Muscle layer of duodenum (tissue), 2 donors: ENCODE measurements around the gene OPCML.

ENCODE experiments used
- H3K27ac ChIP-seq: one replicate; pipeline ENCODE4 v1.7.0; 2013; ENCODE audit warnings: mild to moderate bottlenecking, low read length
- H3K27me3 ChIP-seq: one replicate; pipeline ENCODE4 v1.7.0; 2013; ENCODE audit warnings: low read depth, mild to moderate bottlenecking, control low read depth, low read length
- H3K36me3 ChIP-seq, 2 donors: one replicate each; pipeline ENCODE4 v1.7.0; 2013; ENCODE audit warnings: low read length in 2 of 2, control low read depth in 1 of 2, mild to moderate bottlenecking in 1 of 2; ENCODE audit not compliant: insufficient read depth in 2 of 2, control insufficient read depth in 1 of 2
- H3K4me1 ChIP-seq, 2 donors: one replicate each; pipeline ENCODE4 v1.7.0; 2013; ENCODE audit warnings: low read length in 2 of 2, mild to moderate bottlenecking in 2 of 2, control low read depth in 1 of 2, moderate library complexity in 1 of 2; ENCODE audit not compliant: insufficient read depth in 2 of 2, control insufficient read depth in 1 of 2
- H3K4me3 ChIP-seq, 2 donors: one replicate each; pipeline ENCODE4 v1.7.0; 2013; ENCODE audit warnings: low read length in 2 of 2, low read depth in 1 of 2, mild to moderate bottlenecking in 1 of 2
- H3K9me3 ChIP-seq, 2 donors: one replicate each; pipeline ENCODE4 v1.7.0; 2013; ENCODE audit warnings: low read length in 2 of 2, control low read depth in 1 of 2, mild to moderate bottlenecking in 1 of 2; ENCODE audit not compliant: control insufficient read depth in 1 of 2
- donor health status: healthy.

The OPCML gene

DNA sequence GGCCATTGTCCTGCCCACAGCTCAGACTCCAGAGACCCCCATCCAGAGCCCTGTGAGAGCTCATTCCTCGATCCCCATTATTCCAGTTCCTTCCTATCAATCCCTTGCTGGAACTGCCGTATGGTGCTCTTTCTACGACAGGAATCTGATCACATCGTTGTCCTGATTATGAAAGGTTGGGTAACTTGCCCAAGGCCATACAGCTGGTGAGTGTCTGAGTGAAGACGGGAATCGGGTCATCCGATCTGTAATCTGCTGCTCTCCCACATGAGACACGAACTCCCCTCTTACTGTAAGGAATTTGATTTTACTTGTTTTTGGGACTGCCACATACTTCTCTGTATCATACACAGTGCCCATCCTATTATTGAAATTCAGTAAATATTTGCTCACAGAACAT lies 149.1 kb downstream of the OPCML start:
- no peaks in the 10 kb centered on the region for H3K9me3 ChIP-seq
- H3K36me3 ChIP-seq, result no peaks in the 10 kb centered on the region
- H3K27me3 ChIP-seq, result no peaks in the 10 kb centered on the region
- H3K27ac ChIP-seq, result no peak overlapping the region
- no peaks in the 10 kb centered on the region for H3K4me1 ChIP-seq
- H3K4me3 ChIP-seq, result no peak overlapping the region

DNA sequence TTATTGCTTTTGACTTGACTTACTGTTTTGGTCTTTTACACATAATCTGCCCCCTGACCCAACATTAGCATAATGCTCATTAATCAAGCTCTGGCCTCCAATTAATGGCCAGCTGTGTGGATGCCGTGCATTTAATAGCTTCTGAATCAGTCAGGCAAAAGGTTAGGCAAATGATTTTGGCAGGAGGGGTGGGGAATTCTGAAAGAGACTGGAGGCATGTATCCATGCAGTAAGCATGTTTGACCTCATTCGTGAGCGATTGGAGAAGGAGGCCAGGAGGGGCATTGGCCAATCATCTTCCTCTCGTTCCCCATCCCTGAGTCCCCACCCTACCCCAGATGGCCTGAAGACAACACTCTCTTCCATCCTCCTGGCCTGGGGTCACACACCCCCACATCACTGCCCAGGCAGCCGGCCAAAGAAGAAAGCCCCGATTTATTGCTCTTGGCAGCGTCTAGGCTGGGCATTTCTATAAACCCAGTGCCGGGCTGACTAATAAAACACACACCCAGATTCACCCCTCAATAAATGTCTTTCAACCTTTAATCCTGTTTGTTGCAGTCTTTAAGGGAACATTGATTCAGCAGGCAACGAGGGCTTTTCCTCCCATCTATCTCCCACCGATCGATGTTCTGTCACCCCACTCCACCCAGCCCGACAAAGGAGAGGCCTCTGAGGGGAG lies 150.0 kb downstream of the OPCML start:
- Histone ChIP-seq H3K27me3 (no peaks in the 10 kb centered on the region), H3K9me3 (no peaks in the 10 kb centered on the region), H3K27ac (no peak overlapping the region), H3K4me3 (no peak overlapping the region), H3K36me3 (no peaks in the 10 kb centered on the region), H3K4me1 (no peaks in the 10 kb centered on the region)

DNA sequence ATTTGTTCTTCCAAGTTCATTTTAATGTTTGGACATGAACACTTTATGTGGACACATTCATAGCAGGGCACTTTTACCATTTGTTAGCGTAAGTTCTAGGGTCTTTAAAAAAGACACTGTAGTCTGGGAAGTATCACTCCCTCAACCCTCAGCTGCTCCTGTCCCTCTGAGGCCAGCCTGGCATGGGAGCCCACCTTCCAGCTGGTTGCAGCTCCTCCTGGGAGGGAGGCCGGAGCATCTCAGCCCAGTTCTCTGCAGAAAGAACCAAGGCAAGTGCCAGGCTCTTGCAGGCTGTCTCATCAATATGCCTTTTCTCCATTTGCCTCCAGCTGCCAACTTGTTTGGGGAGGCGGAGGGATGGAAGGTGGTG lies 150.6 kb downstream of the OPCML start:
- H3K27ac ChIP-seq, result no peak overlapping the region
- no peaks in the 10 kb centered on the region for H3K36me3 ChIP-seq
- no peaks in the 10 kb centered on the region for H3K9me3 ChIP-seq
- no peaks in the 10 kb centered on the region for H3K27me3 ChIP-seq
- H3K4me1 ChIP-seq, result no peaks in the 10 kb centered on the region
- H3K4me3 ChIP-seq, result no peak overlapping the region

DNA sequence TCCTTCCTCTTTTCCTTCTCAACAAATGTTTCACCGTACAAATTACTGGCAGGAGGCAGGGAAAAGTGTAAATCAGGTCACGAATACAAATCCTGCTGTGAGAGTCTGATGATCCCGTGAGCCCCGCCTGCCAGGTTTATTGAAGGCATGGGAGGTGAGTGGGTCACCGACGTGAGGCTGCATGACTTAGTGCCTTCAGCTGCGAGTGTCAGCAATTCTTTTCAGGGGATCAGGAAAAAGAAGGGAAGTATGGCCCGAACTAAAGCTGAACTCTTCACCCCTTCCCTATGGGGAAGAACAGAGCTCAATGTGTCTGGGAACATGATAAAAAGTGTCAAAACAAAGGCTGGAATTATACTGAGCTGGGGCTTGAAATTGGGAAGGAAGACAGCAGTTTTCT lies 166.2 kb downstream of the OPCML start:
- H3K36me3 ChIP-seq, result no peaks in the 10 kb centered on the region
- H3K9me3 ChIP-seq, result no peaks in the 10 kb centered on the region
- H3K4me1 ChIP-seq, result no peaks in the 10 kb centered on the region
- no peak overlapping the region for H3K4me3 ChIP-seq
- no peak overlapping the region for H3K27ac ChIP-seq
- H3K27me3 ChIP-seq, result no peaks in the 10 kb centered on the region

DNA sequence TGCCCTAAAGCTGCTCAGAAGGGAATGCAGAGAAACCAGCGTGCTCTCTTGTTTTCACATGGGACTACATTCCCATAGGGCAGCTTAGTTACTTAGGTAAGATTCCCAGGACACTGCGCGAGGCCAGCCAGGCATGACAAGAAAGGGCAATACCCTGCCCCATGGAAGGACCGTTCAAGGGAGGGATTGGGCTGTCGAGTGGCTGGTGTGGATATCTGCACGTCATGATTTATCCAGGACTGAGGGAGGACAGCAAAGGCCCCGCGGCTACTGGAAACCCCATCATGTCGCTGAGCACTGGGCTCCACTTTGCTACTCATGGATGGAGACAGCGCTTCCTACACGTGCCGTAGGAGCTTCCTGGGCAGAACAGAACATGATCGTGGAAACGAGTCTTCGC lies 169.4 kb downstream of the OPCML start:
- H3K36me3 ChIP-seq, result no peaks in the 10 kb centered on the region
- no peak overlapping the region for H3K27ac ChIP-seq
- H3K9me3 ChIP-seq, result no peaks in the 10 kb centered on the region
- H3K4me1 ChIP-seq, result no peaks in the 10 kb centered on the region
- no peaks in the 10 kb centered on the region for H3K27me3 ChIP-seq
- H3K4me3 ChIP-seq, result no peak overlapping the region

DNA sequence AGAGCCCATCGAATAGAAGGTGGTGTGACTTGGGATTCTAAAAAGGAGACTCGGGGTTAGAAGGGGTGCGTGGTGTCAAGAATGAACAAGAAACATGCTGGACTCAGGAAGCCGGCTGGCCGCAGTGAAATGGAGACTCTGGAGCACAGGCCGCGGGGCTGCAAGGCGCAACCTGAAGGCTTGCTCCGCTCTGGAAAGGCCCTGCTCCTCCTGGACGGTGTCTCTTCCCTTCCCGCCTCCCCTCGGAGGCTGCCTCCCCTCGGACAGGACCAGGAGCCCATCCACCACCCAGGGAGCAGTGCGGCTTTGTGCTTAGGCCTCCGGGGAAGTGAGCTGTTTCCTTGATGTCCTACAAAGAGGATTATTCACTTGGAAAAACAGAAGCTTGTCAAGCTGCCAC lies 170.1 kb downstream of the OPCML start:
- no peaks in the 10 kb centered on the region for H3K9me3 ChIP-seq
- H3K4me3 ChIP-seq, result no peak overlapping the region
- H3K36me3 ChIP-seq, result no peaks in the 10 kb centered on the region
- no peaks in the 10 kb centered on the region for H3K4me1 ChIP-seq
- no peaks in the 10 kb centered on the region for H3K27me3 ChIP-seq
- no peak overlapping the region for H3K27ac ChIP-seq

DNA sequence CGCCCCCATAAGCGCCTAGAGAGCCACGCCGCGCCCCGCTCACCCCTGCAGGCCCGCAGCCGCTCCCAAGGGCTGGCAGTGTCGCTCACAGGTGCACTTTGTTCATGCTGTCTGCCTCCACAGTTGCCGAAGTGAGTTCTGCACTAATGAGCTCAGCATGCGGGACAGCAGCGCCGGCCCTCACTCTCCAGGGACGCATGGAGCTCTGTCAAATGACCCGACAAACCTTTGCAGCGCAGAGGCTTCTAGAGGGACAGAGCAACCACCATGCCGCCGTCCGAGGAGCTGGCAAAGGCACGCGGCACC lies 170.7 kb downstream of the OPCML start:
- Histone ChIP-seq H3K9me3 (no peaks in the 10 kb centered on the region), H3K36me3 (no peaks in the 10 kb centered on the region), H3K27me3 (no peaks in the 10 kb centered on the region), H3K4me3 (no peak overlapping the region), H3K27ac (no peak overlapping the region), H3K4me1 (no peaks in the 10 kb centered on the region)

DNA sequence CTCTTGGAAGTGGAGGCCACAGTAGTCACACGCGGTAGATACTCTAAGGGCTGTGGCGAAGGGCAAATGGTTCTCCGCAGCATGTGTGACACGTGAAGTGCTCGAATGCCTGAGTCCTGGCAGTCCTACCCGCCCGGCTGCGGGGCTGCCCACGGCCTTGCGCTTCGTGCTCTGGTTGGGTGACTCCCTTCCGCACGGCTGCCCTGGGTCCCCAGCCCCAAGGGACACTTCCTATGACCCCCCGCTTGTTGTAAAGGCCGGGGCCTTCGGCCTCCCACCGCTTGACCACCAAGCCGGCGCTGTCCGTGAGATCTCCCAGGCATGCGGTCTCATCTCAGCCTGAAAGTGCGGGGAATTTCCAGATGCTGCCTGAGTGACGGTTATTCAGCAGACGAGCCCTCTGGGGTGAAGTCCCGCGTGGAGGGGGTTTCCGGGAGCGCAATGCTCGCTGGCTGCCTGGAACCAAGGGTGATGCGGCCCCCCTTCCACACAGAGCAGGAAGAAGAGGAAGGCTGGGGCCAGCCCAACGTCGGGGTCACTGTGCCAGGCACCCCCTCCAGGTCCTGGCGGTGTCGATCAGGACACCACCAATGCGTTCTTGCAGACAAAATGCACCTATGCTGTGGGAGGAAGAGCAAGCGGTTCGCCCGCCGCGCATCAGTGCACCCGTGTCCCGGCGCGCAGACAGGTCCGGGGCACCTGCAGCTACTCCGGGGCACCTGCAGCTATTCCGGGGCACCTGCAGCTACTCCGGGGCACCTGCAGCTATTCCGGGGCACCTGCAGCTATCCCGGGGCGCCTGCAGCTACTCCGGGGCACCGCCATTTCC lies 171.2 kb downstream of the OPCML start:
- Histone ChIP-seq H3K4me1 (no peaks in the 10 kb centered on the region), H3K27me3 (no peaks in the 10 kb centered on the region), H3K36me3 (no peaks in the 10 kb centered on the region), H3K27ac (no peak overlapping the region), H3K4me3 (no peak overlapping the region), H3K9me3 (no peaks in the 10 kb centered on the region)

DNA sequence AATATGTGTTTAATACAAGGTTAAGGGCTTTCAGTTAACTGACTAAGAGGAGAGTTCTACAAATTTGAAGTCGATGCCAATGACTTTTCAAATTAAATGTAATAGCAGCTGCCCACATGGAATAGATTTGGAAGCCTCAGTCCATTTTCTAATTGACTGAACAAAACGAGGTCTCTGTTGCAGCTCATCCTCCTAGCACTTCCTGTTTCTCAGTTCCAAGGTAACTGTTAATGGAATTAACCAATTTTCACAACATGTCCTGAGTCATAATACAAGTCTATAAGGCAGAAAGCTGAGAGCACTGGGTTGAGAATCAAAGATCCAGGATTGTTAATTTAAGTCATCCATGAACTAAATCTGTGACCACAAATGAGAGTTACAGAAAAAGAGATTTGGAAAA lies 177.2 kb downstream of the OPCML start:
- H3K4me1 ChIP-seq, result no peaks in the 10 kb centered on the region
- no peak overlapping the region for H3K4me3 ChIP-seq
- H3K36me3 ChIP-seq, result no peaks in the 10 kb centered on the region
- H3K9me3 ChIP-seq, result no peaks in the 10 kb centered on the region
- H3K27me3 ChIP-seq, result no peaks in the 10 kb centered on the region
- H3K27ac ChIP-seq, result no peak overlapping the region

DNA sequence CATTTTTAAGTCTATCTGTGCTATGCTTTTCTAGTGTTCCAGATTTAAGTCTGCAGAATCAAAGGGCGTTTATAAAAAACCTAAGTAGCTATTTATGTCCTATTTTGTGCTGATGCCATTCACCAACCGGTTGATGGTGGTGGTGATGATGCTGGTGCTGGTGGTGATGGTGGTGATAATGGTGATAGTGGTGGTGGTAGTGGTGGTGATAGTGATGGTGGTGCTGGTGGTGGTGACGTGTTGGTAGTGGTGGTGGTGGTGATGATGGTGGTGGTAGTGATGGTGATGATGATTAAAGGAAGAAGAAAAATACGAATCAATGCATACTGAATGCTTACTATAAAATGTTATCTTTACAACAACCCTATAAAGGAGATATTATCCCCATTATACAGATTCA lies 178.2 kb downstream of the OPCML start:
- Histone ChIP-seq H3K36me3 (no peaks in the 10 kb centered on the region), H3K27me3 (no peaks in the 10 kb centered on the region), H3K4me1 (no peaks in the 10 kb centered on the region), H3K9me3 (no peaks in the 10 kb centered on the region), H3K4me3 (no peak overlapping the region), H3K27ac (no peak overlapping the region)

DNA sequence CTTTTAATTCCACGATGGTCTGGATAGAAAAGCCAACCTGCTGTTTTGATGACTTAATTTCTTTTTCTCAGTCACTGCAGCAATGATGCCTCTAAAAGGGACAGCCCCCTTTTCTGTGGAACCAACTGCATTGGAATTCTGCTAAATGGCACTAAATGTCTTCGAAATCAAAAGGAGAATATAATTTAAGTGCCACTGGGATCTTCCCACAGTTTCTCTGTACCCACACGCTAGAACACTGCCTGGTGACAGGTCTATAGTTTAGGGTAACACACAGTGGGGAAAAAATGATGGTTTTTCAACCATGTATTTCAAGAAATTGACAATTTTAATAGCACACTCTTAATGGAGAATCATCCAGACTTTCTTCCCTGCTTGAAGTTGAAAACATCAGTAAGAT lies 182.3 kb downstream of the OPCML start:
- no peak overlapping the region for H3K27ac ChIP-seq
- no peak overlapping the region for H3K4me3 ChIP-seq
- H3K27me3 ChIP-seq, result no peaks in the 10 kb centered on the region
- no peaks in the 10 kb centered on the region for H3K36me3 ChIP-seq
- H3K4me1 ChIP-seq, result no peaks in the 10 kb centered on the region
- no peaks in the 10 kb centered on the region for H3K9me3 ChIP-seq

DNA sequence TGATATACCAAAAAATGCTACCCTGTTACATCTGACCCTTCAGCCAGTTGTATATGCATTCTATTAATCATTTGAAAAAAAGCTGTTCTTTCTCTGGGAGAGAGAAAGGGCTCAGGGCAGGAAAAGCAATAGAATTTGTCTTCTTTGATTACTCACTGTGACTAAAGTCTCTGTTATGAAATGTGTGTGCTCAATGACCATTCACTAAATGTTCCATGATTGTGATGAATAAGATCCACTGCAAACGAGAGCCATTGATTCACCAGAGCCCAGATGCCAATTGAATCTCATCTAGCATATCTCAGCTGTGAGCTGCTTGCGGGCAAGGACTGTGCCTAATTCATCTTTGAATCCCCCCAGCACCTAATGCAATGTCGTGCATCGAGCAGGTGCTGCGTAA lies 184.3 kb downstream of the OPCML start:
- H3K27ac ChIP-seq, result no peak overlapping the region
- no peaks in the 10 kb centered on the region for H3K36me3 ChIP-seq
- no peaks in the 10 kb centered on the region for H3K4me1 ChIP-seq
- H3K4me3 ChIP-seq, result no peak overlapping the region
- H3K9me3 ChIP-seq, result no peaks in the 10 kb centered on the region
- no peaks in the 10 kb centered on the region for H3K27me3 ChIP-seq
